Endothelial cell of umbilical vein (primary cell): ENCODE data around the gene PTGIR. TPM values are rescaled to one million over a fixed set of nuclear protein-coding genes. Genes with fewer than 3 reads are reported as not detected.

Experiments used
- BruUV-seq: library from RNA; stranded (reverse); fragments of 400-500 nt; replicated peaks from 2 replicates; lab custom pipeline; 2021; lab: Mats Ljungman, UMichigan
- CTCF ChIA-PET: fragments of 300-600, 350-600 bp; sonication (Branson Sonifier 250); formaldehyde crosslinking; loops from one replicate; lab custom pipeline; 2021; ENCODE audit warnings: antibody characterized with exemption, inconsistent platforms; lab: Charles Lee
- POLR2A ChIA-PET: fragments of 300-600, 350-600 bp; sonication (Branson Sonifier 250); formaldehyde crosslinking; loops from one replicate; lab custom pipeline; 2021; ENCODE audit warnings: antibody characterized with exemption, inconsistent platforms; lab: Charles Lee
- DNase-seq: peaks from one replicate; pipeline ENCODE4 v3.0.0-alpha.2; 2011; ENCODE audit warnings: low read depth, low spot score
- FAIRE-seq: peaks from 2 replicates; lab custom pipeline; 2011; peaks lifted over from hg19 to GRCh38; lab: Jason Lieb, UNC
- H2AFZ ChIP-seq: 2 replicates; pipeline ENCODE4 v1.6.0; 2012; ENCODE audit warnings: low read depth, low read length, control low read depth, inconsistent platforms
- H3K27ac ChIP-seq: 2 replicates; pipeline ENCODE4 v1.5.1; 2011; ENCODE audit warnings: low read depth, mild to moderate bottlenecking, control low read depth, low read length, moderate library complexity; ENCODE audit not compliant: insufficient read depth
- H3K27me3 ChIP-seq, 2 experiments: 2 replicates each; pipeline versions ENCODE4 v1.6.0 to v1.6.1; 2011; ENCODE audit warnings: low read length in 2 of 2, mixed read lengths in 1 of 2; ENCODE audit not compliant: control insufficient read depth in 2 of 2, insufficient read depth in 2 of 2
- H3K36me3 ChIP-seq, 2 experiments: 2 replicates in 1 of 2; 3 replicates in 1 of 2; pipeline ENCODE4 v1.5.1; 2011; ENCODE audit warnings: low read length in 2 of 2, mild to moderate bottlenecking in 1 of 2, moderate library complexity in 1 of 2; ENCODE audit not compliant: control insufficient read depth in 2 of 2, insufficient read depth in 2 of 2; ENCODE audit errors: extremely low read depth in 1 of 2
- H3K4me1 ChIP-seq: 3 replicates; pipeline ENCODE4 v1.5.1; 2011; ENCODE audit warnings: mild to moderate bottlenecking, low read length; ENCODE audit not compliant: control insufficient read depth, insufficient read depth; ENCODE audit errors: extremely low read depth
- H3K4me2 ChIP-seq: 2 replicates; pipeline ENCODE4 v1.6.1; 2011; ENCODE audit warnings: low read length, control low read depth, mixed read lengths; ENCODE audit not compliant: insufficient read depth
- H3K4me3 ChIP-seq, 3 experiments: fragments of 200-600 bp in 1 of 3; sonication (generic), shearing (Covaris generic) in 1 of 3; replicated peaks in 1 of 3; 2 replicates each; pipeline ENCODE4 v1.5.1; 2011 to 2016; ENCODE audit warnings: control low read depth in 3 of 3, low read length in 3 of 3, mild to moderate bottlenecking in 2 of 3, inconsistent platforms in 1 of 3, low read depth in 1 of 3, moderate library complexity in 1 of 3; ENCODE audit not compliant: insufficient read depth in 1 of 3
- H3K79me2 ChIP-seq: 2 replicates; pipeline ENCODE4 v1.6.0; 2012; ENCODE audit warnings: low read length, inconsistent platforms; ENCODE audit not compliant: control insufficient read depth, insufficient read depth
- H3K9ac ChIP-seq: replicated peaks from 2 replicates; pipeline ENCODE3; 2011; ENCODE audit warnings: low read length, control low read depth; ENCODE audit not compliant: insufficient read depth; ENCODE audit errors: extremely low read depth
- H3K9me1 ChIP-seq: replicated peaks from 3 replicates; pipeline ENCODE4 v1.6.0; 2011; ENCODE audit warnings: mild to moderate bottlenecking, low read length; ENCODE audit not compliant: control insufficient read depth, insufficient read depth; ENCODE audit errors: extremely low read depth
- H3K9me3 ChIP-seq: replicated peaks from 2 replicates; pipeline ENCODE4 v1.5.1; 2012; ENCODE audit warnings: low read length, inconsistent platforms; ENCODE audit not compliant: control insufficient read depth, insufficient read depth
- H4K20me1 ChIP-seq: replicated peaks from 2 replicates; pipeline ENCODE3; 2011; ENCODE audit warnings: mild to moderate bottlenecking, low read length; ENCODE audit not compliant: control insufficient read depth, insufficient read depth; ENCODE audit errors: extremely low read depth
- CTCF ChIP-seq, 2 donors: IDR thresholded peaks; 1 replicate in 1 of 2; 2 replicates in 1 of 2; pipeline ENCODE4 v1.5.1; 2011; ENCODE audit warnings: low read length in 2 of 2, mild to moderate bottlenecking in 2 of 2, moderate library complexity in 2 of 2, control low read depth in 1 of 2, inconsistent platforms in 1 of 2, low read depth in 1 of 2; ENCODE audit not compliant: insufficient read depth in 1 of 2; ENCODE audit errors: extremely low read depth in 1 of 2
- EZH2 ChIP-seq: IDR thresholded peaks from 2 replicates; pipeline ENCODE4 v1.6.1; 2012; ENCODE audit warnings: borderline replicate concordance, low read depth, mild to moderate bottlenecking, moderate library complexity, low read length, inconsistent platforms; ENCODE audit not compliant: severe bottlenecking
- FOS ChIP-seq: IDR thresholded peaks from 2 replicates; pipeline ENCODE4 v1.6.1; 2011; ENCODE audit warnings: mild to moderate bottlenecking, low read length, moderate library complexity, borderline replicate concordance; ENCODE audit not compliant: insufficient read depth
- GATA2 ChIP-seq: IDR thresholded peaks from 2 replicates; pipeline ENCODE4 v1.7.0; 2011; ENCODE audit warnings: low read depth, mild to moderate bottlenecking, moderate library complexity, mixed read lengths, low read length; ENCODE audit not compliant: insufficient read length, insufficient read depth
- JUN ChIP-seq: IDR thresholded peaks from 2 replicates; pipeline ENCODE4 v1.6.1; 2011; ENCODE audit warnings: borderline replicate concordance, low read depth; ENCODE audit not compliant: insufficient read length, insufficient read depth
- MAX ChIP-seq: IDR thresholded peaks from 2 replicates; pipeline ENCODE4 v1.6.1; 2011; ENCODE audit not compliant: insufficient read depth, insufficient read length
- MYC ChIP-seq: IDR thresholded peaks from one replicate; pipeline ENCODE4 v1.6.1; 2011; ENCODE audit warnings: mild to moderate bottlenecking, low read depth, low read length
- POLR2A ChIP-seq: IDR thresholded peaks from 2 replicates; pipeline ENCODE4 v1.6.1; 2012; ENCODE audit warnings: low read depth, mild to moderate bottlenecking, control low read depth, low read length
- POLR2AphosphoS5 ChIP-seq: IDR thresholded peaks from 2 replicates; pipeline ENCODE4 v1.6.1; 2012; ENCODE audit warnings: low read depth, mild to moderate bottlenecking, control low read depth, low read length, moderate library complexity; ENCODE audit not compliant: insufficient read depth
- dilution Hi-C: fragments of 300-500 bp; cut with MboI; formaldehyde crosslinking; loops from one replicate; pipeline ENCODE4 v1.15.0; 2019; ENCODE audit warnings: low sequenced_read_pairs; ENCODE audit not compliant: extremely low pct_ligation_motif_present
- intact Hi-C: fragments of 100-400 bp; cut with micrococcal nuclease; formaldehyde crosslinking; loops from one replicate; pipeline ENCODE4 v1.10.0; 2022
- polyA plus RNA-seq, 4 experiments: library from polyadenylated mRNA; depleted of rRNA in 3 of 4; stranded (reverse) in 3 of 4; unstranded in 1 of 4; fragments of >200 nt; gene quantifications; 2 replicates each; pipeline versions ENCODE4 v1.2.1 to v1.2.3, GENCODE V29; 2011 to 2012; ENCODE audit warnings: missing spikeins in 1 of 4
- total RNA-seq: library from RNA; stranded (reverse); gene quantifications from 2 replicates; pipeline ENCODE4 v1.2.3, GENCODE V29; 2021

Gene PTGIR
- total and polyA plus RNA-seq, 2 donors (not counting 3 experiments of a cell fraction or from before 2014, with no cell fraction given): 0.55 to 2.7 TPM

DNA sequence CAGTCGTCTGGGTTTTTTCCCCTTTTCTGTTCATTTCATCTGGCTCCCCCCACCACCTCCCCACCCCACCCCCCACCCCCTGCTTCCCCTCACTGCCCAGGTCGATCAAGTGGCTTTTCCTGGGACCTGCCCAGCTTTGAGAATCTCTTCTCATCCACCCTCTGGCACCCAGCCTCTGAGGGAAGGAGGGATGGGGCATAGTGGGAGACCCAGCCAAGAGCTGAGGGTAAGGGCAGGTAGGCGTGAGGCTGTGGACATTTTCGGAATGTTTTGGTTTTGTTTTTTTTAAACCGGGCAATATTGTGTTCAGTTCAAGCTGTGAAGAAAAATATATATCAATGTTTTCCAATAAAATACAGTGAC lies 14.5 kb downstream of the PTGIR start:
- TF ChIP-seq GATA2: no peak
- no peak for TF ChIP-seq POLR2AphosphoS5
- TF ChIP-seq CTCF (IDR thresholded peaks at IDR 0.05; ENCODE audit: extremely low read depth in 1 of 2, insufficient read depth in 1 of 2, low read depth in 1 of 2, low read length in 2 of 2): no peak
- TF ChIP-seq EZH2: no peak
- no peak for TF ChIP-seq JUN
- TF ChIP-seq MAX: no peak
- no peak for TF ChIP-seq POLR2A
- no peak for TF ChIP-seq FOS
- no peak for TF ChIP-seq MYC
- ChIA-PET POLR2A (interaction anchor here (0.6 kb wide), 1 partner anchor 145 kb away, joined by 3 read pairs; no protein-coding TSS in a partner anchor), CTCF (interaction anchor here (2.0 to 13.9 kb wide), 2 partner anchors 9 to 54 kb away, joined by 7 to 422 read pairs; partner anchors contain the start of genes CALM3 and DACT3)
- H3K4me3 ChIP-seq: no peak overlapping the region
- no peaks in the 10 kb centered on the region for H4K20me1 ChIP-seq
- peaks cover 13 to 48% of the 10 kb centered on the region in 2 experiments for H3K36me3 ChIP-seq
- H3K9me1 ChIP-seq: no peaks in the 10 kb centered on the region
- no peak for FAIRE-seq
- no TSS peak for BruUV-seq
- intact Hi-C loops: no loop called here
- dilution Hi-C loops: no loop called here
- no peaks in the 10 kb centered on the region for H3K9me3 ChIP-seq
- no peaks in the 10 kb centered on the region for H3K27me3 ChIP-seq
- no peak overlapping the region for H3K9ac ChIP-seq
- H3K4me2 ChIP-seq: no peak overlapping the region
- no peak for DNase-seq
- peaks cover 11% of the 10 kb centered on the region for H3K79me2 ChIP-seq
- peaks cover 4% of the 10 kb centered on the region for H3K4me1 ChIP-seq
- no peak overlapping the region for H3K27ac ChIP-seq
- H2AFZ ChIP-seq: no peak overlapping the region
